ENCODE data around the gene USE1.

The USE1 gene

DNA sequence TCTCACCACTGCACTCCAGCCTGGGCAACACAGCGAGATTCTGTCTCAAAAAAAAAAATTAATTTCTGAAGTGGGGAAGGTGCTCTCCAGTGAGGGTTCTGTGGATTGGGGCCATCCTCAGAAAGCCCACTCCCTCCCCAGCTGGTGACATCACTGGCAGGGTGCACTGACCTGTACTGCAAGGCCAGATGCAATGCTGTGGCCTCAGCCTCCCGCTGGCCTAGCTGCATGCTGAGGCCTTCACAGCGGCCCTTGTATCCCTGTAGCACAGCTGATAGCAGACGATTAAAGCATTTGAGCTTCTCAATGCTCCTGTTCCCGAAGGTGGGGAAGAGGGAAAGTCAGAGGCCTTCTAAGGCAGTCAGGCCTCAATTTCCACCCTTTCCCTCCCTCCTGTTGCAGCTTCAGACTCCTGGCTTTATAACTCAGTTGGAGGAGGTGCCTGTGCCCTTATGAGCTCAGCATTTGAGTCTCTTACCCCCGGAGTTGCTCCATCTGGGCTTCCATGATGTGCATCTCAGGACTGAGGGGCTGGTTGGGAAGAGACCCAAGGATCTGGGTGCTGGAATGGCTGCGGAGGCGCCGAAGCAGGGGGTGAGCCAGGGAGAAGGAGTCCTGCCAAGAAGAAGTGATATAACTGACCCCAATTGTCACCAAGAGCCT is 44.1 kb downstream of the USE1 start:
- no peak for DNase-seq (ENCODE audit: low read depth)

DNA sequence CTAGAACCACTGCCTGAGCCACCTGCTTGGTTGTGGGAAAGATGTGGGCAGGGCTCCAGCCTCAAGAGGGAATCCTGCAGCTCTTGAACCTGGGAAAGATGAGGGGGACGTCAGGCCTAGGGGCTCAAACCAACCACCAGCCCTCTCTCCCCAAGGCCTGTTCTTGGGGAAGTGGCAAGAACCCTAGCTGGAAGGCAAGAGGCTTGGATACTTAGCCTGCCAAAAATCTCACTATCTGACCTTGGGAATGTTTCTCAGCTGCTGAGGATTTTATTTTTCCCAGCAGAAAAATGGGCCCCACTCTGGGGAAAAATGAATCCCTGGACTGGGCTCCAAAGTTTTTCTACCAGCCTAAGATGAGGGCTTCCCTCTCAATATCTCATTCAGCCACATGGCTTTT is 44.8 kb downstream of the USE1 start:
- DNase-seq (ENCODE audit: low read depth) = no peak

- DNase-seq (ENCODE audit: low read depth) = peak; percentile 85
These were observed 45.7 kb downstream of the USE1 start for GRCh38 chr19:17260842-17261325.

DNA sequence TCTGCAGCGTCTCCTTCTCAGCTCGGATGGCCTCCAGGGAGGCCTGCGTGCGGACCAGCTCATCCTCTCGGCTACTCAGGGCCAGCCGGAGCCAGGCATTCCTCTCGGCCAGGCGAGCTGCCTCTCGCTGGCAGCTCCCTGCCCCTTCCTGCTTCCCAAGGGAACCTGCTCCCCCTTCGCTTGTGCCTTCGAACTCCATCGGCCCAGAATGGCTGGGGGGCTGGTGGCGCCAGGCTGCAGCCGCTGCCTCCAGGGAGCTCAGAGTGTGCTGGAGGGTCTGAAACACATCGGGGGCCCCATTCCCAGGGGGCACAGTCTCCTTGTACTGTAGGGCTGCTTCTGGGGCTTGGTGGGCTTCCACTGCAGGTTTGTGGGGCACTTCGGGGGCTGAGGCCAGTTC is 47.4 kb downstream of the USE1 start:
- no peak for DNase-seq (ENCODE audit: low read depth)

DNA sequence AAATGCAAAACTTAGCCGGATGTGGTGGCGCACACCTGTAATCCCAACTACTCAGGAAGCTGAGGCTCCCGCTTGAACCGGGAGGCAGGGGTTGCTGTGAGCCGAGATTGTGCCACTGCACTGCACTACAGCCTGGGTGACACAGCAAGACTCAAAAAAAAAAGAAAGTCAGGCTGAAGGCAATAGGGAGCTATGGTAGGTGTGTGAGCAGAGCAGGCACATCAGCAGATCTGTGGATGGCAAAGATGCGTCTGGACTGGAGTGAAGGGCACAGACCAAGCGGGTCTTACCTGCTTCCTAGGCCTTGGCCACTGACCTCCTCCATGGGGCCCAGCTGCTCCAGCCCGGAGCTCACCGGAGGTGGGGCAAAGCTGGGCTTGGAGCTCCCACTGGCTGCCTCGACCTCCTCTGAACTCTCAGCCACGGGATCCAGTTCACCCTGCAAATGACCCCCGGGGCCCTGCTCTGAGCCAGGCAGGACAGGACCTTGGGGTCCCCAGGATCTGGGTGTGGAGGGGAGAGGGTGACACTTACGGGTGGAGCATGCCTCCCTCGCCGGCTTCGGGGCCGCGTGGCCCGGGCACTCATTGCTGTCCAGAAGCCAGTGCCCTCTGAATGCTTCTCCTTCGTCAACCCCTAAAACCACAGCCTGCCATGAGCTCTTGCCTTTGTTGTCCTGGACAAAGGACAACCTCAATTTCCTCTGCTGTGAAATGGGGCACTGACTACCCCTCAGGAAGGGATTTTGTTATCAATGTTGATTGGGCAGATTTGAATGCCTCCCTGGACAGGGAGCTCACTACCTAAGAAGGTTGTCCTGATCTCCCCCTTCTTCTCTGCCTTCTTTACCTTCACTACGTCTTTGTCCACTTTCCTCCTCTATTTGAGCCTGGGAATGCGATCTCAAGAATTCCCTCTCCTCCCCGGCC is 48.8 kb downstream of the USE1 start:
- no peak for DNase-seq (ENCODE audit: low read depth)

DNA sequence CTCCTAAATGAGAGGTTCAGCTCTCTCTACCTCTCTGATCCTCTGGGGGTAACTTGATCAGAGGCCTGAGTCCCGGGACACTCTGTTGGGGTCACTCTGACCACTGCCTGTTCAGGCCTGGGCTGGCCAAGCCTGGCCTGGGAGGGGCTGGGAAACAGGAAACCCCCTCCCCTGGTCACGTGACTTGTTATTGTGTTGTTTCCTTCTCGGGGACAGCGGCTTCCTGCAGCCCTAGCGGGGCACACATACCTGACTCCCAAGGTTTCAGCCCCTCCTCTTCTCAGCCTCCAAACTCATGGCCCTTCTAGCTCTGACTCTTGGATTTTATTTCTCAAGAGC is 49.5 kb downstream of the USE1 start, which contains the start of gene USHBP1:
TSS of gene USHBP1 (minus strand) at position 105 of the 339 bp plus-strand sequence. CDS start 446 bp downstream, outside the sequence.
- DNase-seq (ENCODE audit: low read depth) = no peak

DNA sequence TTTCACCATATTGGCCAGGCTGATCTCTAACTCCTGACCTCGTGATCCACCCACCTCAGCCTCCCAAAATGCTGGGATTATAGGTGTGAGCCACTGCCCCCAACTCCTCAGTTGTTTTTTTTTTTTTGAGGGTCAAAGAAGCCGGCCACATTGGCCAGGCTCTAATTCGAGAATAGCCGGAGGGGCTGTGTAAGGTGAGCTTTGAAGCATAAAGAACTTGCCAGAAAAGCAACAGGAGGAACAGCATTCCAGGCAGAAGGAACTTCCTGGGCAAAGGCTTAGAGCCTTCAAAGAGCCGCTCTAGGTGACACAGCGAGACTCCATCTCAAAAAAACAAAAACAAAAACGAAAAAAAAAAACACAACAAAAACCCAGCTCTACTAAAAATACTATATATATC is 50.9 kb downstream of the USE1 start:
- no peak for DNase-seq (ENCODE audit: low read depth)

DNA sequence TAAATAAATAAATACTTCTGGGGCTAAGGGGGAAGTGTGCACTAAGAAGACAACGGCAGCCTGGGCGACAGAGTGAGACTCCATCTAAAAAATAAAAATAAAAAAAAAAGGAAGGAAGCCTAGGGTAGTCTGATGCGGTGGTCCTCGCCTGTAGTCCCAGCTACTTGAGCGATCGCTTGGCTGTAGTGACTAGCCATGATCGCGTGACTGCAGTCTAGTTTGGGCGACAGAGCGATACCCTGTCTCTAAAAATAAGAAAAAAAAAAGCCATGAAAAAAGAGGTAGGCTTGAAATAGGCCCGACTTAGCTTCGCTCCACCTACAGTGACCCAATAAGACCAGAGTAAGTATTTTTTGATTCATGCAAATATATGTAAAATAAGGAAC is 51.4 kb downstream of the USE1 start:
- DNase-seq (ENCODE audit: low read depth) = no peak

- DNase-seq (ENCODE audit: low read depth) = peak; percentile 99
These were observed 52.0 kb downstream of the USE1 start, which contains the start of gene BABAM1 for GRCh38 chr19:17266975-17267788. TSS of gene BABAM1 (plus strand) at chr19:17267443. CDS start at chr19:17268807, 1,364 bp downstream.

GRCh38 chr19:17268754-17269153 is 53.6 kb downstream of the USE1 start:
- DNase-seq (ENCODE audit: low read depth) = no peak
